GM21619 (cell line): ENCODE data around the gene NXPE3.

ENCODE experiments used
- ATAC-seq: cut with Tn5 transposase; IDR thresholded peaks from one replicate; pipeline ENCODE4 v1.9.1; 2021; ENCODE audit not compliant: unreplicated experiment

The NXPE3 gene

GRCh38 chr3:101828276-101828675, 49.3 kb downstream of the NXPE3 start:
- ATAC-seq = no peak

- peak; percentile 47 for ATAC-seq
Measured at GRCh38 chr3:101828691-101829436, 49.9 kb downstream of the NXPE3 start.

GRCh38 chr3:101829437-101829830, 50.4 kb downstream of the NXPE3 start:
- ATAC-seq = no peak

- peak; percentile 26 for ATAC-seq
Measured at GRCh38 chr3:101829874-101830273, 50.9 kb downstream of the NXPE3 start.

- no peak for ATAC-seq
Measured at GRCh38 chr3:101833446-101833974, 54.5 kb downstream of the NXPE3 start.

- ATAC-seq = no peak
Measured at GRCh38 chr3:101835676-101836075, 56.7 kb downstream of the NXPE3 start.

GRCh38 chr3:101836160-101836559, 57.1 kb downstream of the NXPE3 start:
- ATAC-seq = no peak

GRCh38 chr3:101836652-101837598, 57.9 kb downstream of the NXPE3 start:
- no peak for ATAC-seq

- ATAC-seq = no peak
Measured at GRCh38 chr3:101838691-101839090, 59.7 kb downstream of the NXPE3 start.

- ATAC-seq = no peak
Measured at GRCh38 chr3:101840066-101840465, 61.1 kb downstream of the NXPE3 start.

GRCh38 chr3:101842245-101842934, 63.4 kb downstream of the NXPE3 start:
- ATAC-seq = no peak

GRCh38 chr3:101842935-101843330, 63.9 kb downstream of the NXPE3 start:
- no peak for ATAC-seq

- no peak for ATAC-seq
Measured at GRCh38 chr3:101845425-101845824, 66.4 kb downstream of the NXPE3 start.

GRCh38 chr3:101846709-101847108, 67.7 kb downstream of the NXPE3 start:
- no peak for ATAC-seq

- no peak for ATAC-seq
Measured at GRCh38 chr3:101847328-101847727, 68.3 kb downstream of the NXPE3 start.

- no peak for ATAC-seq
Measured at GRCh38 chr3:101848326-101848725, 69.3 kb downstream of the NXPE3 start.

- ATAC-seq = peak; percentile 73
Measured at GRCh38 chr3:101848754-101849713, 70.0 kb downstream of the NXPE3 start, which contains the start of gene NFKBIZ. NFKBIZ (plus strand) TSS chr3:101849514; CDS start chr3:101849629, 115 bp downstream.

- ATAC-seq = peak; percentile 25
Measured at GRCh38 chr3:101849714-101850245, 70.8 kb downstream of the NXPE3 start.

GRCh38 chr3:101850246-101851051, 71.4 kb downstream of the NXPE3 start:
- peak; percentile 28 for ATAC-seq
